HL-60 (cell line): Measurements from ENCODE around the gene VAV2.

Experiments
- CTCF ChIP-seq: IDR thresholded peaks from one replicate; pipeline ENCODE4 v1.5.1; 2011; ENCODE audit warnings: low read length, control low read depth, inconsistent platforms; ENCODE audit not compliant: insufficient read depth
- POLR2AphosphoS5 ChIP-seq: IDR thresholded peaks from 2 replicates; pipeline ENCODE4 v1.6.1; 2012; ENCODE audit warnings: low read depth
- REST ChIP-seq: IDR thresholded peaks from 2 replicates; pipeline ENCODE4 v1.6.1; 2012; ENCODE audit warnings: low read depth; ENCODE audit not compliant: insufficient replicate concordance
- SPI1 ChIP-seq: IDR thresholded peaks from 2 replicates; pipeline ENCODE4 v1.6.1; 2012; ENCODE audit warnings: low read depth, mild to moderate bottlenecking, borderline replicate concordance

GRCh38 chr9:134035041-134036039 is 43.2 kb upstream of the VAV2 start:
- TF ChIP-seq CTCF (no peak), POLR2AphosphoS5 (no peak), SPI1 (no peak), REST (no peak)
